H1 (cell line): Measurements from ENCODE around the gene GID8. TPM values are rescaled to one million over a fixed set of nuclear protein-coding genes. Genes with fewer than 3 reads are reported as not detected.

ENCODE experiments used
- CHD2 ChIP-seq: IDR thresholded peaks from 2 replicates; pipeline ENCODE4 v1.6.1; 2012; ENCODE audit warnings: low read length, improper control_type of control experiment
- GTF2F1 ChIP-seq: IDR thresholded peaks from 2 replicates; pipeline ENCODE4 v1.6.1; 2012; ENCODE audit warnings: low read depth, low read length, improper control_type of control experiment, borderline replicate concordance
- POLR2AphosphoS5 ChIP-seq: IDR thresholded peaks from 2 replicates; pipeline ENCODE4 v1.6.1; 2011; ENCODE audit warnings: low read depth, low read length
- SP2 ChIP-seq: IDR thresholded peaks from 2 replicates; pipeline ENCODE4 v1.6.1; 2012; ENCODE audit warnings: mild to moderate bottlenecking, low read length, inconsistent platforms
- SP4 ChIP-seq: IDR thresholded peaks from 2 replicates; pipeline ENCODE4 v1.6.1; 2012; ENCODE audit warnings: low read length, inconsistent platforms
- TAF7 ChIP-seq: optimal IDR thresholded peaks from 2 replicates; pipeline ENCODE3; 2011; ENCODE audit warnings: low read depth, mild to moderate bottlenecking, inconsistent platforms, low read length, moderate library complexity, borderline replicate concordance
- polyA plus RNA-seq, 7 experiments: library from polyadenylated mRNA; depleted of rRNA in 3 of 7; stranded (reverse) in 5 of 7; unstranded in 2 of 7; fragments of >200 nt in 5 of 7; fragments of 200-250 nt in 2 of 7; gene quantifications; 1 replicate in 5 of 7; 2 replicates in 1 of 7; 4 replicates in 1 of 7; pipeline versions ENCODE4 v1.2.1 to v1.2.3, GENCODE V29; 2011 to 2013; ENCODE audit warnings: missing spikeins in 2 of 7, mixed read lengths in 2 of 7
- total RNA-seq: library from RNA; stranded (reverse); fragmentation: NEBNext Ultra II Directional; extraction: Animal tissue kit (Norgen Biotek cat#: 25700); gene quantifications from 2 replicates; pipeline ENCODE4 v1.2.1, GENCODE V29; 2021

GID8 gene
- total and polyA plus RNA-seq, 2 of the 8 experiments (the other 6 are each of a cell fraction or from before 2014, with no cell fraction given): 39.7 to 72.9 TPM

- no peak for TF ChIP-seq POLR2AphosphoS5
- no peak for TF ChIP-seq GTF2F1
- TF ChIP-seq SP2: no peak
- TF ChIP-seq CHD2: no peak
- TF ChIP-seq SP4: no peak
- no peak for TF ChIP-seq TAF7
Measured at GRCh38 chr20:62975251-62975760, 37.4 kb downstream of the GID8 start (continued).
